ENCODE data around the gene MICU2.

MICU2 gene

GRCh38 chr13:21603531-21604448 is at the start of gene MICU2:
TSS of gene MICU2 (minus strand) at chr13:21604170. CDS start at chr13:21604148, 22 bp downstream.
- peak; percentile 98 for DNase-seq

GRCh38 chr13:21641629-21642028 is 37.7 kb upstream of the MICU2 start:
- no peak for DNase-seq

GRCh38 chr13:21639561-21639960 is 35.6 kb upstream of the MICU2 start:
- no peak for DNase-seq

GRCh38 chr13:21638319-21639282 is 34.6 kb upstream of the MICU2 start:
- peak; percentile 71 for DNase-seq

GRCh38 chr13:21637296-21637695 is 33.3 kb upstream of the MICU2 start:
- peak; percentile 99 for DNase-seq

GRCh38 chr13:21636656-21637055 is 32.7 kb upstream of the MICU2 start:
- DNase-seq, result peak; percentile 63

- DNase-seq, result no peak
These were observed 28.2 kb upstream of the MICU2 start for GRCh38 chr13:21632196-21632595.

- DNase-seq, result peak; percentile 86
These were observed 21.4 kb upstream of the MICU2 start for GRCh38 chr13:21625366-21625765.

- no peak for DNase-seq
These were observed 16.9 kb upstream of the MICU2 start for GRCh38 chr13:21620861-21621260.

- no peak for DNase-seq
These were observed 15.8 kb upstream of the MICU2 start for GRCh38 chr13:21619633-21620220.

- DNase-seq, result peak; percentile 30
These were observed 12.9 kb upstream of the MICU2 start for GRCh38 chr13:21616880-21617279.

GRCh38 chr13:21616205-21616866 is 12.4 kb upstream of the MICU2 start:
- no peak for DNase-seq

GRCh38 chr13:21615427-21615826 is 11.5 kb upstream of the MICU2 start:
- no peak for DNase-seq

- no peak for DNase-seq
These were observed 9.8 kb upstream of the MICU2 start for GRCh38 chr13:21613791-21614190.

- no peak for DNase-seq
These were observed 7.4 kb upstream of the MICU2 start for GRCh38 chr13:21611385-21611784.

- no peak for DNase-seq
These were observed 6.7 kb upstream of the MICU2 start for GRCh38 chr13:21610687-21611086.

- no peak for DNase-seq
These were observed 5.0 kb upstream of the MICU2 start for GRCh38 chr13:21608961-21609360.

- DNase-seq, result no peak
These were observed 2.8 kb upstream of the MICU2 start for GRCh38 chr13:21606796-21607195.

GRCh38 chr13:21606251-21606650 is 2.3 kb upstream of the MICU2 start:
- no peak for DNase-seq

- no peak for DNase-seq
These were observed 7.2 kb downstream of the MICU2 start for GRCh38 chr13:21596722-21597121.

- DNase-seq, result no peak
These were observed 8.5 kb downstream of the MICU2 start for GRCh38 chr13:21595546-21595822.

- no peak for DNase-seq
These were observed 9.0 kb downstream of the MICU2 start for GRCh38 chr13:21594715-21595545.

Measured in DMS53 (cell line).